SJCRH30 (cell line): Measurements from ENCODE around the gene PBX1. TPM values are rescaled to one million over a fixed set of nuclear protein-coding genes. Genes with fewer than 3 reads are reported as not detected.
"Not testable (repeated sequence)": the region's sequence is repeated elsewhere in the genome, so short reads cannot be mapped to it uniquely, and the experiment has no call there.

Experiments
- DNase-seq, 2 experiments: peaks; one replicate each; pipeline ENCODE4 v3.0.0-alpha.2; 2015 to 2020
- H3K27ac ChIP-seq: fragments of 250-450 bp; sonication (Bioruptor Pico); 2 replicates; pipeline ENCODE4 v1.5.1; 2020; ENCODE audit warnings: mild to moderate bottlenecking, moderate library complexity
- H3K27me3 ChIP-seq: fragments of 250-450 bp; sonication (Bioruptor Pico); 2 replicates; pipeline ENCODE4 v1.5.1; 2020; ENCODE audit warnings: mild to moderate bottlenecking, moderate library complexity
- H3K36me3 ChIP-seq: fragments of 250-450 bp; sonication (Bioruptor Pico); 2 replicates; pipeline ENCODE4 v1.5.1; 2020; ENCODE audit warnings: mild to moderate bottlenecking, moderate library complexity
- H3K4me1 ChIP-seq: fragments of 250-450 bp; sonication (Bioruptor Pico); 2 replicates; pipeline ENCODE4 v1.5.1; 2020; ENCODE audit warnings: mild to moderate bottlenecking, moderate library complexity
- H3K4me3 ChIP-seq: fragments of 250-450 bp; sonication (Bioruptor Pico); 2 replicates; pipeline ENCODE4 v1.5.1; 2020; ENCODE audit warnings: mild to moderate bottlenecking, moderate library complexity
- H3K9me3 ChIP-seq: fragments of 250-450 bp; sonication (Bioruptor Pico); replicated peaks from 2 replicates; pipeline ENCODE4 v1.5.1; 2020; ENCODE audit warnings: mild to moderate bottlenecking, moderate library complexity
- total RNA-seq: library from RNA; depleted of rRNA; stranded (reverse); fragments of >200 nt; shearing (Covaris generic); gene quantifications from 2 replicates; pipeline ENCODE4 v1.2.3, GENCODE V29; 2014; rRNA removed

Gene PBX1
- total RNA-seq, result 39.0 and 39.1 TPM in 2 replicates

- Histone ChIP-seq H3K27ac (peak within 1 kb of the TSS; percentile 65; the same call in 1 of the 2 replicates), H3K4me1 (peaks cover 14% of the 10 kb centered on the region), H3K36me3 (no peaks in the 10 kb centered on the region), H3K27me3 (no peaks in the 10 kb centered on the region), H3K9me3 (no peaks in the 10 kb centered on the region), H3K4me3 (peak within 1 kb of the TSS; percentile 74)
- DNase-seq, result peak; percentile 96 to 98
These were observed at the start of gene PBX1 for GRCh38 chr1:164558461-164559341. TSS of gene PBX1 (plus strand) at chr1:164559184.

- no peaks in the 10 kb centered on the region for H3K27me3 ChIP-seq
- no peaks in the 10 kb centered on the region for H3K36me3 ChIP-seq
- H3K4me3 ChIP-seq, result no peak overlapping the region
- H3K4me1 ChIP-seq, result peaks cover 17% of the 10 kb centered on the region
- no peak for DNase-seq
- H3K9me3 ChIP-seq, result no peaks in the 10 kb centered on the region
- H3K27ac ChIP-seq, result no peak overlapping the region
These were observed 48.5 kb upstream of the PBX1 start for GRCh38 chr1:164510435-164510834.

GRCh38 chr1:164511001-164511705 is 47.8 kb upstream of the PBX1 start:
- H3K4me1 ChIP-seq, result peaks cover 23% of the 10 kb centered on the region
- peak; percentile 15 to 54 for DNase-seq
- no peak overlapping the region for H3K4me3 ChIP-seq
- no peak overlapping the region for H3K27ac ChIP-seq
- H3K9me3 ChIP-seq, result no peaks in the 10 kb centered on the region
- no peaks in the 10 kb centered on the region for H3K27me3 ChIP-seq
- H3K36me3 ChIP-seq, result no peaks in the 10 kb centered on the region

- Histone ChIP-seq H3K4me3 (no peak overlapping the region; the same call in 1 of the 2 replicates), H3K9me3 (no peaks in the 10 kb centered on the region), H3K27ac (peak overlapping the region; percentile 78), H3K36me3 (no peaks in the 10 kb centered on the region), H3K4me1 (peaks cover 46% of the 10 kb centered on the region), H3K27me3 (no peaks in the 10 kb centered on the region)
- DNase-seq, result no peak
These were observed 43.8 kb upstream of the PBX1 start for GRCh38 chr1:164515231-164515630.

GRCh38 chr1:164515711-164516331 is 43.2 kb upstream of the PBX1 start:
- Histone ChIP-seq H3K4me1 (peaks cover 44% of the 10 kb centered on the region), H3K27ac (peak overlapping the region; percentile 78), H3K4me3 (peak overlapping the region; percentile 14), H3K9me3 (no peaks in the 10 kb centered on the region), H3K36me3 (no peaks in the 10 kb centered on the region), H3K27me3 (no peaks in the 10 kb centered on the region)
- DNase-seq, result peak; percentile 65 to 82

- Histone ChIP-seq H3K36me3 (no peaks in the 10 kb centered on the region), H3K27me3 (no peaks in the 10 kb centered on the region), H3K4me3 (no peak overlapping the region), H3K27ac (peak overlapping the region; percentile 78; the same call in 1 of the 2 replicates), H3K4me1 (peaks cover 36% of the 10 kb centered on the region), H3K9me3 (no peaks in the 10 kb centered on the region)
- no peak for DNase-seq
These were observed 42.4 kb upstream of the PBX1 start for GRCh38 chr1:164516591-164516990.

- Histone ChIP-seq H3K9me3 (no peaks in the 10 kb centered on the region), H3K4me1 (peaks cover 36% of the 10 kb centered on the region), H3K4me3 (no peak overlapping the region), H3K27ac (peak overlapping the region; percentile 65), H3K27me3 (no peaks in the 10 kb centered on the region), H3K36me3 (no peaks in the 10 kb centered on the region)
- peak; percentile 76 to 87 for DNase-seq
These were observed 40.2 kb upstream of the PBX1 start for GRCh38 chr1:164518692-164519332.

- no peaks in the 10 kb centered on the region for H3K27me3 ChIP-seq
- H3K36me3 ChIP-seq, result no peaks in the 10 kb centered on the region
- DNase-seq, result peak; percentile 67 to 82
- H3K9me3 ChIP-seq, result no peaks in the 10 kb centered on the region
- peaks cover 36% of the 10 kb centered on the region for H3K4me1 ChIP-seq
- no peak overlapping the region for H3K4me3 ChIP-seq
- H3K27ac ChIP-seq, result peak overlapping the region; percentile 65
These were observed 39.6 kb upstream of the PBX1 start for GRCh38 chr1:164519426-164519825.

GRCh38 chr1:164524810-164525209 is 34.2 kb upstream of the PBX1 start:
- Histone ChIP-seq H3K27ac (no peak overlapping the region), H3K4me1 (0 out of 2 replicates have a peak, but pooled peaks cover under 1% of the 10 kb centered on the region), H3K27me3 (no peaks in the 10 kb centered on the region), H3K36me3 (no peaks in the 10 kb centered on the region), H3K4me3 (no peak overlapping the region), H3K9me3 (peaks cover 11% of the 10 kb centered on the region; the same call in 1 of the 2 replicates)
- no peak for DNase-seq

GRCh38 chr1:164534863-164535610 is 23.9 kb upstream of the PBX1 start:
- Histone ChIP-seq H3K27me3 (no peaks in the 10 kb centered on the region), H3K4me3 (no peak overlapping the region), H3K9me3 (no peaks in the 10 kb centered on the region), H3K27ac (no peak overlapping the region), H3K36me3 (no peaks in the 10 kb centered on the region), H3K4me1 (no peaks in the 10 kb centered on the region)
- DNase-seq, result no peak

- H3K4me3 ChIP-seq, H3K27ac ChIP-seq: not testable (repeated sequence)
These were observed 6.5 kb upstream of the PBX1 start for GRCh38 chr1:164552463-164552988.

GRCh38 chr1:164557270-164557669 is 1.7 kb upstream of the PBX1 start:
- no peaks in the 10 kb centered on the region for H3K27me3 ChIP-seq
- no peaks in the 10 kb centered on the region for H3K36me3 ChIP-seq
- no peak overlapping the region for H3K27ac ChIP-seq
- H3K4me1 ChIP-seq, result peaks cover 4% of the 10 kb centered on the region
- H3K9me3 ChIP-seq, result no peaks in the 10 kb centered on the region
- no peak for DNase-seq
- H3K4me3 ChIP-seq, result no peak overlapping the region

More at GRCh38 chr1:164552463-164552988, 6.5 kb upstream of the PBX1 start:
- H3K36me3 ChIP-seq, H3K9me3 ChIP-seq, H3K4me1 ChIP-seq, H3K27me3 ChIP-seq, DNase-seq: not testable (repeated sequence)

GRCh38 chr1:164559342-164560051 is 513 bp downstream of the PBX1 start:
- peak; percentile 64 to 67 for DNase-seq
- peaks cover 15% of the 10 kb centered on the region for H3K4me1 ChIP-seq
- no peaks in the 10 kb centered on the region for H3K9me3 ChIP-seq
- H3K4me3 ChIP-seq, result peak overlapping the region; percentile 74
- H3K27ac ChIP-seq, result peak overlapping the region; percentile 65; the same call in 1 of the 2 replicates
- no peaks in the 10 kb centered on the region for H3K27me3 ChIP-seq
- H3K36me3 ChIP-seq, result no peaks in the 10 kb centered on the region
